NCI-H1092 (cell line): Measurements from ENCODE around the gene DENND4A.
"Not testable (repeated sequence)": the region's sequence is repeated elsewhere in the genome, so short reads cannot be mapped to it uniquely, and the experiment has no call there.

Experiments used
- DNase-seq: peaks from one replicate; lab custom pipeline; 2025; lab: John Stamatoyannopoulos, UW

The DENND4A gene

DNA sequence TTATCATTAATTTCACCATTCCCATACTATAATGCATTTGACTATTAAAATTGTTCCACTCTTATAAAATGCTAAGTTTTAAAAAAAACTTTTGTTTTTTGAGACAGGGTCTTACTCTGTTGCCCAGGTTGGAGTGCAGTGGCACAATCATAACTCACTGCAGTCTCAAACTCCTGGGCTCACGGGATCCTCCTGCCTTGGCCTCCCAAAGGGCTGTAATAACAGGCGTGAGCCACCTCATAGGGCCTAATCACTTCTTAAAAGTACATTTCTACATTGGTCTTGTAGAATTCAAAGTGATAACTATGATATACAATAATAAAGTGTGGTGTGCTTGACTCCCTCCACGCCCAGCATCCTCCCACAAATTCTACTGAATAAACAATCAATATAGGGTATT is 3.0 kb downstream of the DENND4A start:
- no peak for DNase-seq

DNA sequence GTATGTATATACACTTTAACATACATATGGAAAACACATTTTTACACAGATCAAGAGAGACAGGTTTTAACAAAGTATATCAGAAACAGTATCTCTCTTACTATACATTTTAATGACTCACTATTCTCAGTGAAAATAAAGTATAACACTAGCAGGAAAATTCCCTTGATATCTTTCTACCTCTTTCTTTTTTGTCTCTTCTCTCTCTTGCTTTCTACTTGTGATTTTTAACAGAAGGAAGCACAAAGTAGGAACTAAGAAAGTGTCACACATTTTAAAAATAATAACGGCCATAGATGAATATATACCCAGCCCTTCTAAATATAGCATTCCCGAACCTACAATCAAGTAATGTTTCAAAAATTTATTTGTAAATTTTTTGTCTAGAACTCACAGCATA is 4.8 kb downstream of the DENND4A start:
- DNase-seq: no peak

DNA sequence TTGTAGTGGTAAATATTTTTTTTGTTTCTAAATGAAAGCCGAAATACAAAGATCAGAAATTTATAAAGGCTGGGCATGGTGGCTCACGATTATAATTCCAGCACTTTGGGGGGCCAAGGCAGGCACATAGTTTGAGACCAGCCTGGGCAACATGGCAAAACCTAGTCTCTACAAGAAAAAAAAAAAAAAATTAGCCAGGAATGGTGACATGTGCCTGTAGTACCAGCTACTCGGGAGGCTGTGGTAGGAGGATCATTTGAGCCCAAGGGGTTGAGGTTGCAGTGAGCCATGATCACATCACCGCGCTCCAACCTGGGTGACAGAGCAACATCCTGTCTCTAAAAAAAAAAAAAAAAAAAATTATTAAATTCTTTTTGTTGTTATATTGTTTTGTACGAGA is 6.9 kb downstream of the DENND4A start:
- no peak for DNase-seq

DNA sequence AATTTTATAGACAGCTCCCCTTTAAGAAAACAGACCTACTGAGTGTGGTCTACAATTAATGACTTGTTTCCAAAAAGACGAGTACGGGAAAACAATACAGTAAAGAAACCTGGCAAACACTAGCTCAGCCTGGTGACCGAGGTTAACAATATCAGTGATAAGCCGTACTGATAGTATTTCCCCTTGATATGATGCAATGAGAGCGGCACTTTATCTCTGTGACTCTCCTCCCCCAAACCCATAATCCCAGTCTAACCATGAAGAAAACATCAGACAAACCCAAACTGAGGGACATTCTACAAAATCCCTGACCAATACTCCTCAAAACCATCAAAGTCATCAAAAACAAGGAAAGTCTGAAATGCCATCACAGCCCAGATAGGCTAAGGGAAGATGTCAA is 8.2 kb downstream of the DENND4A start:
- no peak for DNase-seq

DNA sequence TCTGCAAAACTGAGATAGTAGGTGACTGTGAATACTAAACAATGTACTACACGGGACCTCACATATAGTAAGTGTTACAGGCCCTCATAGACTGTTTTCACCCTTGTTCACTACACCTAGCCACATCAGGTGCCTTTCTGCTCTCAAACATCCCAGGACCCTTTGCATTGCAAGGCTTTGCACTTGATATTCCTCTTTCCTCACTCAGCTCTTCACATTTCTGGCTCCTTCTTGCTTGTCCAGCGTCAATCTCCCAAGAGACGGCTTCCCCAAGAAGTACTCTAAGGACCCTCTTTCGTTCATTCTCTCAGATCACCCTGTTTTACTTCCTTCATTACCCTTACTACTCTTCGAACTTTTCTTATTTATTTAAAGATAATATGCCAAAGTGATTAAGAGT is 10.0 kb downstream of the DENND4A start:
- no peak for DNase-seq

DNA sequence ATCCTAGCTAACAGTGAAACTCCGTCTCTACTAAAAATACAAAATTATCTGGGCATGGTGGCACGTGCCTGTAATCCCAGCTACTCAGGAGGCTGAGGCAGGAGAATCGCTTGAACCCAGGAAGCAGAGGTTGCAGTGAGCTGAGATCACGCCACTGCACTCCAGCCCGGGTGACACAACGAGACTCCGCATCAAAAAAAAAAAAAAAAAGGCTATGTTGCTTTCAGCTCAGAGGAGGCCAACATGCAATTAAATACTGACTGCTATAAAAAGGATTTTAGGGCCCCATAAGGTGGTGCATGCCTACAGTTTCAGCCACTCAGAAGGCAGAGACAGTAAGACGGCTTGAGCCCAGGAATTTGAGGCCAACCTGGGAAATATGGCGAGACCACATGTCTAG is 13.4 kb downstream of the DENND4A start:
- not testable (repeated sequence) for DNase-seq

DNA sequence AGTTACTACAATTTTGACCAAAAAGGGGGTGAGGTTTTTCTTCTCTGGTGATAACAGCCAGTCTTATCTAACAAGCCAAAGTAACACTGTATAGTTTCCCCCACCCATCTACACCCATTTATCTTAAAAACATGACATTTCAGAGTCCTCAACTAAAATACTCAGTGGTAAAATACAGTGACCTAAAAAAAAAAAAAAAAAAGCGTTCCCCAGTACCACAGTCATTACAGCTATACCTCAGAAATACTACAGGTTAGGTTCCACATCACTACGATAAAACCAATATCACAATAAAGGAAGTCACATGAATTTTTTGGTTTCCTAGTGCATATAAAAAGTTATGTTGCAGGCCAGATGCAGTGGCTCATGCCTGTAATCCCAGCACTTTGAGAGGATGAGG is 13.8 kb downstream of the DENND4A start:
- DNase-seq: no peak

DNA sequence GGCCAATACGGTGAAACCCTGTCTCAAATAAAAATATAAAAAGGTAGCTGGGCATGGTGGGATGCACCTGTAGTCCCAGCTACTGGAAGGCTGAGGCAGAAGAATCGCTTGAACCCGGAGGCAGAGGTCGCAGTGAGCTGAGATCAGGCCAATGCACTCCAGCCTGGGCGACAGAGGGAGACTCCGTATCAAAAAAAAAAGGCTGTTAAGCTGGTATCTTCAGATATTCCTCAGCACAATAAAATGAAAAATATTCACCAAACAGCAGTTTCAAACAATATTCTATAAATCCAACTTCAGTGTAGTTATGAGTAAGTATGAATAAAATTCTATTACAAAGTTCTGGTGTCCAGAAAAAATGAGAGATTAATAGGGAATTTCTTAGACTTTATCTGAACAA is 14.2 kb downstream of the DENND4A start:
- no peak for DNase-seq

DNA sequence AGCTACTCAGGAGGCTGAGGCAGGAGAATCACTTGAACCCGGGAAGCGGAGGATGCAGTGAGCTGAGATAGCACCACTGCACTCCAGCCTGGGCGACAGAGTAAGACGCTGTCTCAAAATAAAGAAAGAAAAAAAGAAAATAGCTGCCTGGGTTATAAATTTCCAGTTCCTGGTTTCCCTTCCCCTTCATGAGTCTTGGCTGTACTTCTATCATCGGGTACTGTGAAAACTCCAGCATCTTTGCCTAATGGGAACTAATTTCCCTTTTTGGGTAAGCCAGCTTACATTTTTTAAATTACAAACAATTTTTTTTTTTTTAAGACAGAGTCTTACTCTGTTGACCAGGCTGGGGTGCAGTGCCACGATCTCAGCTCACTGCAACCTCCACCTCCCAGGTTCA is 15.0 kb downstream of the DENND4A start:
- no peak for DNase-seq

DNA sequence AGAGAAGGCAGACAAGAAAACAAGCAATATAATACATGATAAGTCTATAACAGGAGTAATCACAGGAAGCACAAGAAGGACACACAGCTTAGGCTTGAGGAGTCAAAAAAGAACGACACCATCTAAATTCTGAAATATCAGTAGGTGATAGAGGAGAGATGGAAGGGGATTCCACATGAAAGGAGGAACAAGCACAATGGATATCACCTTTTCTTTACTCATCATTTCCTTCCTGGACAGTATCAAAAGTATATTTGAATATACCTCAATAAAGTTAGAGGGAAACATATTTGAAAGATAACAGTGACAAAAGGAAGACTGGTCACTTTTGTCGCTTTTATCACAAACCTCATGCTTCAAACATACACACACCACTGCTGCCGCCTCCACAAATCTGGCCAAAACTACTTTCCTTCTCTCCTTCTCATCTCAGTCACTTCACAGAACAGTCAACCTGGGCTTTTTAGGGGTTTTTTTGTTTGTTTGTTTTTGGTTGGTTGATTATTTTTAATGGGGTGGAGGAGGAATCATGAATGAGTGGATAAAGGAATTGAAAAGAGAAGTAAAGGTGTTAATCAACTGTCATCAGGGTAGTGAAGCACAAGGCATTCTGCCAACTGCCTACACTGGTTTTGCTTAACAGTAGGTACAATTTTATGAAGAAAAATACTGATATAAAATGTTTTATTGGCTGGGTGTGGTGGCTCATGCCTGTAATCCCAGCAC is 18.5 kb downstream of the DENND4A start:
- no peak for DNase-seq

DNA sequence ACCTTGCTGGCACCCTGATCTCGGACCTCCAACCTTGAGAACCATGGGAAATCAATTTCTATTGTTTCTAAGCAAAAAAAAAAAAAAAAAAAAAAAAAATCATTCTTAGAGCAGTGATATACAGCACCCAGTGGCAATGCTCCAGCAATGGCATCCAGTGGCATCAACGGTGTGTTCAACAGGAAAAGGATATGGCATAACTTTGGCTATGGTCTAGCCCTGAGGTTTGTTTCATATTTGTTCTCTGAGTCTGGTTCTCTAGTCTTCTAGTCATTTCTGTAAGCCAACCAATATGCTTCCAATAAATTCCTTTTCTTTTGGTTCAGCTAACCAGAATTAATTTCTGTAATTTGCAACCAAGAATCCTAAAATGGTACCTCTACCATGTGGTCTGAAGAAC is 19.2 kb downstream of the DENND4A start:
- no peak for DNase-seq

DNA sequence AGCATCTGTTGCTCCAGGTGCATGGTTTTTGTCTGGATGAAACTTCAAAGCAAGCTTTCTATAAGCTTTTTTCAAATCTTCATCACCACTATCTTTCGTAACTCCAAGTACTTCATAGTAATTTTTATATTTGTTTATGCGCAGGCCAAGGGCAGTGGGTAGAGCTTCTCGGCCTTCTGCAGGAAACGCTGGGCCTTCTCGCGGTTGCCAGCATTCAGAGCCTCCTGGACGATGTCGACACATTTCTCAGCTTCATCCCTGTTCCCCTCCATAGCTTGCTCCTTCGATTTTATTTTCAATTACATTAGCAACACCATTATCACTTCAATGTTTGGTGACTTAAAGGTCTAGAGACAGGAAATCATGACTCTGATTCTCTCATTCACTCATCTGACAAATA is 20.2 kb downstream of the DENND4A start:
- DNase-seq: no peak

DNA sequence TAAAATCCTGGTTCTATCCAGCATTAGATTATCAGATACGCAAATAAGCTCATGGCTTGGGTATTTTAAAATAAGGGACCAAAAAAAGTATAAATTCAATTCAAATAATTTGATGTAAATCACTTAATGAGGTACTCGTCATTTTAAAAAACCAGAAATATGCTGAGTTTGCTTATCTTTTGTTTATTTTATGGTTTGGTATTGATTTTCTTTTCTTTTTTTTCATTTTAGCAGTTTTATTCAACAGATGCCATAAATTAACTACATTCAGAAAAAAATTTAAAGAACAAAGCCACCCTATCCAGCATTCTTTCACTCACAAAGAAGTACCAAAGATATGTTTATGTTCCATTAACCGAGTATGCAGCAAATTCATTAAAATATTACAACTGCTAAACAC is 22.6 kb downstream of the DENND4A start:
- DNase-seq: no peak

DNA sequence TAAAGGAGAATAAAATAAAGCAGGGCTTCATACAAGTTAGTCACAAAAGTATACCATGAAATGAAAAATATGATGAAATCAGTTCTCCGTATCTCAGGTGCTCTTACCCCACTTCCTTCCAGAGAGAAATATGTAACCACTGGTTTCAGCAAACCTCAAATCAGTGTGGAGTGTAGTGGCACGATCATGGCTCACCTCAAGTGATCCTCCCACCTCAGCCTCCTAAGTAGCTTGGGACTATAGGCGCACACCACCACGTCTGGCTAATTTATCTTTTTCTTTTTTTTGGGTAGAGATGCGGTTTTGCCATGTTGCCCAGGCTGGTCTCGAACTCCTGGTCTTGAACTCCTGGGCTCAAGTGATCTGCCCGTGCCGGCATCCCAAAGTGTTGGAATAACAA is 24.2 kb downstream of the DENND4A start:
- no peak for DNase-seq

DNA sequence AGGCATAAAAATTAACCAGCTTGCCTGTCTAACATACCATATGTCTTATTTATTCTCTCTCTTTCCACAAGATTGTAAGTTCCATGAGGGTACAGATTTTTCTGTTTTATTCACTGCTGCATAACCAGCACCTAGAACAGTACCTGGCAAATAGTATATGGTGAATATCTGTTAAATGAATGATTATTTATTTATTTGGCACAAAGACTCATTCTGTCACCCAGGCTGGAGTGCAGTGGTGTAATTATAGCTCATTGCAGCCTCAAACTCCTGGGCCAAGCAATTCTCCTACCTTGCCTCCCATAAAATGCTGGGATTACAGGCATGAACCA is 24.9 kb downstream of the DENND4A start:
- no peak for DNase-seq

DNA sequence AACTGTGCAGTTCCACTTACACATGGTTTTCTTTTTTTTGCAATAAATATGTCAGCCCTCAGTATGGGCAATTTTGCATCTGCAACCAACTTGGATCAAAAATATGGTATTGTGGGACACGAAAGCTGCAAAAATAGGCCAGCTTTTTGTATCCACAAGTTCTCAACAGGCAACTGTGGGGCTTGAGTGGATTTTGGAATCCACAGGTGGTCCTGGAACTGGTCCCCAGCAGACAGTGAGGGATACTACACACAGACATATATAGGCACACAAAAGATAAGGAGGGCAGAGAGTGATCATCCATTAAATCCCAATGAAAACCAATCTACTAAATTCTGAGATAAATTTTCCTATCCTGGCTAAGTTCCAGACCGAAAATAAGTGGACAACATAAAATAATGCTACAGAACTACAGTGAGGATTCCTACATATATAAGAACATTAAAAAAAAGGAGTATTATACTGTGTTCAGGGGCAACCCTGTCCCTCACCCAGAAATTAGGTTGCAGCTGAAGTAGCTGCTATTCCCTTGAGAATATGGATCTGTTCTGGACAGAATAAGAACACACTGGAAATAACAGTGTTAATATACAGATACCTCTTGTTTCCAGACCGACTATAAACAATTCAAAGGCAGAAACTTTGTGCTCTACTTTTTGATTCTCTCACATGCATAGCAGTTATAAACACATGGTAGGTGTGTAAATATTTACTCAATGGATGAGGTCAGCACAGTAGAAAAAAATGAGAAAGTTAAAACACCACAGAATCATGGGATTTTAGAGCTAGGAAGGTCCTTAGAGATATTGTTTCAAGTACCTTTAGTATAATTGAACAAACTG is 25.4 kb downstream of the DENND4A start:
- DNase-seq: no peak

DNA sequence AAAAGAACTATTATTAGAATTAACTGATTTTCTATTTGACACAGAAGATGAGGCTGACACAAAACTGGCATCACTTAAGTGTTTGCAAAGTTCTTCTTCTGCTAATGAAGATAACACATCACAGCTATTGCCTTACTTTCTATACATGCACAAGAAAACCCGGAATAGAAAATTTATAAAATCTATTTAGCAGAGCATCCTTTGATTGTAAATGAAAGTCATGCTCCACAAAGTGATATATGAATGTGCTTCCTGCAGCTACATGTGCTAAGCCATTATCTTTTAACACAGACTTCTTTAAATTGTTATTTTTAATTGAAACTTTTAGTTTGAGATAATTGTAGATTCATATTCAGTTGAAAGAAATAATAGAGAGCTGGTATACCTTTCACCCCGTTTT is 27.0 kb downstream of the DENND4A start:
- DNase-seq: no peak

DNA sequence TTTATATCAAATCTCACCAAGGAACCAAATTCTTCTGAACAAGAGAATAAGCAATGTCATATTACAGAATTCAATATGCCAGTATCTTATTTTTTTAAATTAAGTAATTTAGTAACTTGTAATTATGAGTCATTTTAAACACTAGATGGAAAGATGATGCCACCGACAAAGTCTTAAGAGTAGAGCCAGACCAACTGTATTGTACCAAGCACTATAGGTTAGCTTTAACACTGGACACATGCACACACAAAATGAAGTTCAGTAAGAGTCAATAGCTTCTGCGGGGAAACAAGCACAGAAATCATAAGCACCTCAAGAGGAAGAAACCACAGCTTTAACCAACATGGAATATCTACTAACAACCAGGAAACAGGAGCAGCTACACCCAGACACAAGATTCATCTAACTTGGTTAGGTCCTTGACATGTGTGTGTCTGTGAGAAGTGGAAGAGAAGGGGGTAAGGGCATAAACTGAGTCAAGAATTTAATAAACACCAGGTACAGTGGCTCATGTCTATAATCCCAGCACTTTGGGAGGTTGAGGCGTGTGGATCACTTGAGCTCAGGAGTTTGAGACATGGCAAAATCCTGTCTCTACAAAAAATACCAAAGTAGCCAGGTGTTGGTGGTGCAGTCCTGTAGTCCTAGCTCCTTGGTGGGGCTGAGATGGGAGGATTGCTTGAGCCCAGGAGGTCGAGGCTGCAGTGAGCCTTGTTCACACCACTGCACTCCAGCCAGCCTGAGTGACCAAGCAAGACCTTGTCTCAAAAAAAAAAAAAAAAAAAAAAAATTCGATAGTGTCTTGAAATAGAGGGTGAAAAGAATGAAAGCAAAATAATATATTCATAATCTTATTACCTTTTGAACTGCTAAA is 28.9 kb downstream of the DENND4A start:
- DNase-seq: no peak

DNA sequence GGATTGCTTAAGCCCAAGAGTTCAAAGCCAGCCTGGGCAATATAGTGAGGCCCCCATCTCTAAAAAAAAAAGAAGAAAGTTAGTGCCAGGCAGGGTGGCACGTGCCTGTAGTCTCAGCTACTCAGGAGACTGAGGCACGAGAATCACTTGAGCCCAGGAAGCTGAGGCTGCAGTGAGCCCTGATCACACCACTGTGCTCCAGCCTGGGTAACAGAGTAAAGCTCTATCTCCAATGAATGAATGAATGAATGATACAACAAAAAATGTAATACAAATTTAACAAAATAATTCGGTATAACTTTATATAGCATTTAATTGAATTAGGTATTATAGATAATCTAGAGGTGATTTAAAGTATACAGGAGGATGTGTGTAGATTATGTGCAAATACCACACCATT is 29.7 kb downstream of the DENND4A start:
- DNase-seq: no peak

DNA sequence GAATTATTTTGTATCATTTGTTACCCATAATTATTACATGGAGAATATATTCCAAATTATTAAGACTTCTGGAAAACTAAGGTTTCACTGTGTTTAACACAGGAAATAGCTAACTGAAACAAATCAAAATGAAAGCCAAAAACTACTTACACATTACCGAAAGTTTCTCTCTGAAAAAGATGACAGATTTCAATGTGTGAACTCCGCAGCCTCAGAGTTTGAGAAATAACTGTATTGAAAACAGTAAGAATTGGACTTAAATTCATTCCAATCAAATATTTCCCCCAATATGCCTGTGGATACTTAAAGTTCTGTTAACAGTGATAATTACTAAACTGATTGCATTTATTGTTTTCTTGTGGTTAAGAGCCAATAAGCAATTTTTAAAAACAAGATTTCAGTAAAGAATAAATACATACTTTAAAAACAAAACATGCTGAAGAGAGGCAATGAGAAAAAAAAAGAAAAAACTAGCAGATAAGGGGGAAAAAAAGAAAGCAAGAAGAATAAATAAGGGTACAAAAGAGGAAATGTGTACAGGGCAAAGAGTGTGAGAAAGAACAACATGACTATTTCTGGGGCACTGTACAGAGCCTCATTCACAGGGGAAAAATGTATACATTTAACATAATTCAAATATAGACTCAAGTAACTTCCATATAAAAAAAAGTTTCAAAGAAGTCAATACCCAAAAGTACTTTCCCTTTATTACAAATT is 30.7 kb downstream of the DENND4A start:
- no peak for DNase-seq

DNA sequence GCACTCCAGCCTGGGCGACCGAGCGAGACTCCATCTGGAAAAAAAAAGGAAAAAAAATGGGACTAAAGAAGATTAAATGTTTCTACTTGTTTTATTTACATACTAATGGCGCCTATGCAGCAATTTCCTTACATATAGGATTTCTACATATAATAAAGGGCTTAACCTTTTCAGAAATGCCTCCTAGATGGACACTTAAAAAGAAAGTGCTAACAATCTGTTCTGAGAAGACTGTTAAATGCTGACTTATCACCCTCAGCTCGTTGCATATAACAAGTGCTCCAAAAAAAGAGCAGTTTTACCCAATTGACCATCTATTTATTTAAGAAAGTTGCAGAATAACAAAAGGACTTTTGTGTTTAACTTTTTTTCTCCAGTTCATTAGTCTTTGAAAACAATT is 32.7 kb downstream of the DENND4A start:
- no peak for DNase-seq

DNA sequence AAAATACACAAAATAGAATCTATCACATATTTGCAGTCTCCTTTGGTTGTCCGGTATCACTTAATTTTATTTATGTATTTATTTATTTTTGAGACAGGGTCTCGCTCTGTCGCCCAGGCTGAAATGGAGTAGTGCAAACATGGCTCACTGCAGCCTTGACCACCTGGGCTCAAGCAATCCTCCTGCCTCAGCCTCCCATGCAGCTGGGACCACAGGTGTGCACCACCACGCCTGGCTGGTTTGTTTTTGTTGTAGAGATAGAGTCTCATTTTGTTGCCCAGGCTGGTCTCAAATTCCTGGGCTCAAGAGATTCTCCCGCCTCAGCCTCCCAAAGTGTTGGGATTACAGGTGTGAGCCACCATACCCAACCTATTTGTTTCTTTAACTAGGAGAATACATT is 33.9 kb downstream of the DENND4A start:
- DNase-seq: no peak
